Natural killer cell (primary cell): Measurements from ENCODE around the gene MYLK4. TPM values are rescaled to one million over a fixed set of nuclear protein-coding genes. Genes with fewer than 3 reads are reported as not detected.
A peak's percentile ranks its signal among the peaks of the same experiment; 100 is the strongest.

ENCODE experiments used
- ATAC-seq, 3 donors: fragments of 150-1000 bp in 2 of 3; fragments of 200-7000 bp in 1 of 3; cut with Tn5 transposase; 1 replicate in 1 of 3; 2 replicates in 2 of 3; pipeline ENCODE4 v1.10.0; 2021; ENCODE audit warnings: mild to moderate bottlenecking in 2 of 3, moderate library complexity in 2 of 3
- DNase-seq, 2 donors: peaks; one replicate each; pipeline versions ENCODE4 v3.0.0 to v3.0.0-alpha.2; 2013 to 2021; ENCODE audit warnings: mixed read lengths in 1 of 2
- H3K27ac ChIP-seq: one replicate; pipeline ENCODE4 v1.5.1; 2013; ENCODE audit warnings: mild to moderate bottlenecking, low read length
- H3K27me3 ChIP-seq: one replicate; pipeline ENCODE4 v1.6.1; 2013; ENCODE audit warnings: low read length; ENCODE audit not compliant: control insufficient read depth, insufficient read depth
- H3K36me3 ChIP-seq: one replicate; pipeline ENCODE4 v1.6.1; 2013; ENCODE audit warnings: low read length; ENCODE audit not compliant: control insufficient read depth, insufficient read depth
- H3K4me1 ChIP-seq: one replicate; pipeline ENCODE4 v1.6.1; 2013; ENCODE audit warnings: low read length; ENCODE audit not compliant: control insufficient read depth, insufficient read depth
- H3K4me3 ChIP-seq: one replicate; pipeline ENCODE4 v1.5.1; 2013; ENCODE audit warnings: low read length
- H3K9me3 ChIP-seq: one replicate; pipeline ENCODE4 v1.6.1; 2013; ENCODE audit warnings: low read length; ENCODE audit not compliant: control insufficient read depth, insufficient read depth
- H3K27ac Mint-ChIP-seq, 2 donors: one replicate each; pipeline ENCODE4 v1.8.0; 2022; ENCODE audit warnings: mild to moderate bottlenecking in 2 of 2, mixed read lengths in 2 of 2, moderate library complexity in 1 of 2
- H3K27me3 Mint-ChIP-seq, 2 donors: one replicate each; pipeline ENCODE4 v1.8.0; 2022; ENCODE audit warnings: low read depth in 2 of 2, mixed read lengths in 2 of 2
- H3K36me3 Mint-ChIP-seq: one replicate; pipeline ENCODE4 v1.8.0; 2022; ENCODE audit warnings: mixed read lengths
- H3K4me1 Mint-ChIP-seq, 2 donors: one replicate each; pipeline ENCODE4 v1.8.0; 2022; ENCODE audit warnings: mixed read lengths in 2 of 2
- H3K4me3 Mint-ChIP-seq: one replicate; pipeline ENCODE4 v1.8.0; 2022; ENCODE audit warnings: mild to moderate bottlenecking, moderate library complexity, mixed read lengths
- H3K9me3 Mint-ChIP-seq, 2 donors: one replicate each; pipeline ENCODE4 v1.8.0; 2022; ENCODE audit warnings: mixed read lengths in 2 of 2
- CTCF ChIP-seq: fragments of 200-600 bp; IDR thresholded peaks from one replicate; pipeline ENCODE4 v1.8.0; 2022; ENCODE audit warnings: antibody characterized with exemption
- WGBS: methylation state at CpG from one replicate; pipeline ENCODE4 v1.1.7; 2013; ENCODE audit warnings: missing lambda C conversion rate; ENCODE audit not compliant: insufficient coverage; 5-methylcytosine and 5-hydroxymethylcytosine counted together
- intact Hi-C: fragments of 100-400 bp; cut with micrococcal nuclease; formaldehyde crosslinking; loops from one replicate; pipeline ENCODE4 v1.14.2; 2022
- total RNA-seq, 4 donors: library from RNA; stranded (reverse); fragments of 120-200 nt in 1 of 4; gene quantifications; one replicate each; pipeline versions ENCODE4 v1.2.3 to v1.2.4, GENCODE V29; 2013 to 2022

Gene MYLK4
- total RNA-seq, 3 donors from 2014 or later (not counting 1 experiment from before 2014, with no cell fraction given), result 0.45 to 1.1 (median 0.88) TPM

- peaks cover 36 to 43% of the 10 kb centered on the region in 2 donors for H3K4me1 Mint-ChIP-seq
- no peak overlapping the region for H3K27ac Mint-ChIP-seq
- Histone ChIP-seq H3K36me3 (peaks cover 49% of the 10 kb centered on the region), H3K27me3 (no peaks in the 10 kb centered on the region), H3K4me3 (no peak overlapping the region), H3K4me1 (peaks cover 4% of the 10 kb centered on the region), H3K27ac (no peak overlapping the region), H3K9me3 (no peaks in the 10 kb centered on the region)
- no peak for DNase-seq
- intact Hi-C loops, result no loop called here
- H3K36me3 Mint-ChIP-seq, result no peaks in the 10 kb centered on the region
- no peak for ATAC-seq
- H3K9me3 Mint-ChIP-seq, result no peaks in the 10 kb centered on the region
- H3K27me3 Mint-ChIP-seq, result no peaks in the 10 kb centered on the region
- WGBS, result 95% methylated on average over 9 of the region's 9 CpGs
- TF ChIP-seq CTCF, result no peak
- H3K4me3 Mint-ChIP-seq, result no peak overlapping the region
Observed at GRCh38 chr6:2780102-2780737, 29.5 kb upstream of the MYLK4 start.

- H3K4me3 Mint-ChIP-seq, result no peak overlapping the region
- intact Hi-C loops, result no loop called here
- H3K4me1 Mint-ChIP-seq, result peaks cover 36 to 39% of the 10 kb centered on the region in 2 donors
- Histone ChIP-seq H3K4me3 (no peak overlapping the region), H3K4me1 (no peaks in the 10 kb centered on the region), H3K9me3 (no peaks in the 10 kb centered on the region), H3K27me3 (no peaks in the 10 kb centered on the region), H3K36me3 (peaks cover 40% of the 10 kb centered on the region), H3K27ac (no peak overlapping the region)
- DNase-seq, result no peak
- no peak for ATAC-seq
- 100% methylated on average over 1 of the region's 3 CpGs for WGBS
- peak overlapping the region in 1 of 2 donors; percentile 49 for H3K27ac Mint-ChIP-seq
- no peak for TF ChIP-seq CTCF
- no peaks in the 10 kb centered on the region for H3K9me3 Mint-ChIP-seq
- no peaks in the 10 kb centered on the region for H3K36me3 Mint-ChIP-seq
- no peaks in the 10 kb centered on the region for H3K27me3 Mint-ChIP-seq
Observed at GRCh38 chr6:2777249-2777648, 26.5 kb upstream of the MYLK4 start.

GRCh38 chr6:2775003-2775402 is 24.3 kb upstream of the MYLK4 start:
- WGBS, result 88% methylated on average over 1 of the region's 1 CpG
- Mint-ChIP-seq H3K36me3 (no peaks in the 10 kb centered on the region), H3K9me3 (no peaks in the 10 kb centered on the region), H3K27ac (peak overlapping the region; percentile 2 to 36), H3K4me3 (no peak overlapping the region), H3K4me1 (peaks cover 41 to 43% of the 10 kb centered on the region in 2 donors), H3K27me3 (no peaks in the 10 kb centered on the region)
- no peak for DNase-seq
- no peaks in the 10 kb centered on the region for H3K27me3 ChIP-seq
- H3K27ac ChIP-seq, result no peak overlapping the region
- no peaks in the 10 kb centered on the region for H3K4me1 ChIP-seq
- no peak for TF ChIP-seq CTCF
- peaks cover 37% of the 10 kb centered on the region for H3K36me3 ChIP-seq
- no peak for ATAC-seq
- intact Hi-C loops, result no loop called here
- no peak overlapping the region for H3K4me3 ChIP-seq
- H3K9me3 ChIP-seq, result no peaks in the 10 kb centered on the region

GRCh38 chr6:2773449-2773848 is 22.7 kb upstream of the MYLK4 start:
- no peaks in the 10 kb centered on the region for H3K9me3 ChIP-seq
- no peak for DNase-seq
- H3K27ac Mint-ChIP-seq, result no peak overlapping the region
- peaks cover 26% of the 10 kb centered on the region for H3K36me3 ChIP-seq
- TF ChIP-seq CTCF, result no peak
- H3K4me1 Mint-ChIP-seq, result peaks cover 49 to 50% of the 10 kb centered on the region in 2 donors
- no peaks in the 10 kb centered on the region for H3K9me3 Mint-ChIP-seq
- H3K4me3 Mint-ChIP-seq, result no peak overlapping the region
- H3K4me3 ChIP-seq, result no peak overlapping the region
- H3K4me1 ChIP-seq, result no peaks in the 10 kb centered on the region
- H3K36me3 Mint-ChIP-seq, result no peaks in the 10 kb centered on the region
- no peaks in the 10 kb centered on the region for H3K27me3 Mint-ChIP-seq
- intact Hi-C loops, result no loop called here
- no peaks in the 10 kb centered on the region for H3K27me3 ChIP-seq
- ATAC-seq, result no peak
- H3K27ac ChIP-seq, result no peak overlapping the region
- WGBS, result 73% methylated on average over 2 of the region's 3 CpGs
